Measurements from ENCODE around the gene MTRF1. TPM values are rescaled to one million over a fixed set of nuclear protein-coding genes. Genes with fewer than 3 reads are reported as not detected.

MTRF1 gene
- total RNA-seq, 4 donors from 2014 or later: 8.2 to 16.7 (median 13.3) TPM

DNA sequence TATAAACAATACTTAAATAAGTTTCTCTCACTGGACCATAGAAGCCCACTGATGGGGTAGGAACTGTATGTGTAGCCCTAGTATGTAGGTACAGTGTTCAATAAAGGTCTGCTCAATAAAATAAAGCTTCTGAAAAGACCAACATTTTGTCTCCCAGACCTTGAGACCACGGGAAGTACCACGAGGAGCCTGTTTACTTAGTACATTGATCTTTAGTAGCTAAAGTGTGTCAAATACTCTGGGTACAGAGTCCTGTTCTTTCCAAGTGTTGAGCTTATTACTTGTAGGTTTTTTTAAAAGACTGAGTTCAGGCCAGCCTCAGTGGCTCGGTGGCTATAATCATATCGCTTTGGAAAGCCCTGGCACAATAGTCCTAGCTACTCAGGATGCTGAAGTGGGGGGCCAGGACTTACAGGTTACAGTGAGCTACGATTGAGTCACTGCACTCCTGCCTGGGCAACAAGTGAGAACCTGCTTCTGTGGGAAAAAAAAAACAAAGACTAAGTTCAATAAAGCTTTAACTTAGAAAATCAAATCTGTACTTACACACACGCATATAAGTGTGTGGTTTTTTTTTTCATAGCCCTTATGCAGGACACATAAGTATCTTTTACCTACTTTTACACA lies 3.4 kb downstream of the MTRF1 start:
- no peak for DNase-seq
- TF ChIP-seq CTCF (IDR thresholded peaks at IDR 0.05 in 4 of 5, conservative IDR thresholded peaks at IDR 0.05 in 1 of 5) (no peak), POLR2A (IDR thresholded peaks at IDR 0.05) (no peak)
- H3K27ac ChIP-seq: no peak overlapping the region
- in situ Hi-C loops (cut with MboI; ENCODE audit: low sequenced_read_pairs in 4 of 4): loop anchor here in 2 of 4 donors (10.0 kb wide), 2 partner anchors 65 to 125 kb away; partner anchors contain the start of genes KBTBD6 (in 1 of the 2) and KBTBD7 (in 1 of the 2)
- H3K36me3 ChIP-seq: peaks cover 0 to 23% of the 10 kb centered on the region in 2 donors
- intact Hi-C loops (cut with DNase I; ENCODE audit: low total_unique reads): no loop called here
- H3K9me3 ChIP-seq: no peaks in the 10 kb centered on the region
- no peak overlapping the region for H3K4me3 ChIP-seq
- no peaks in the 10 kb centered on the region for H3K27me3 ChIP-seq
- no peak for ATAC-seq
- H3K4me1 ChIP-seq: peaks cover 8% of the 10 kb centered on the region in 2 donors

- no peak overlapping the region for H3K4me3 ChIP-seq
- H3K9me3 ChIP-seq: no peaks in the 10 kb centered on the region
- in situ Hi-C loops (cut with MboI; ENCODE audit: low sequenced_read_pairs in 4 of 4) (no loop called here), intact Hi-C loops (cut with DNase I; ENCODE audit: low total_unique reads) (no loop called here)
- TF ChIP-seq CTCF (IDR thresholded peaks at IDR 0.05 in 4 of 5, conservative IDR thresholded peaks at IDR 0.05 in 1 of 5) (no peak), POLR2A (IDR thresholded peaks at IDR 0.05) (no peak)
- no peaks in the 10 kb centered on the region for H3K27me3 ChIP-seq
- DNase-seq: no peak
- no peak for ATAC-seq
- no peak overlapping the region for H3K27ac ChIP-seq
- peaks cover 3% of the 10 kb centered on the region in 2 donors for H3K4me1 ChIP-seq
- H3K36me3 ChIP-seq: peaks cover 0 to 42% of the 10 kb centered on the region in 2 donors
These were observed 5.8 kb downstream of the MTRF1 start for GRCh38 chr13:41257535-41257934.

DNA sequence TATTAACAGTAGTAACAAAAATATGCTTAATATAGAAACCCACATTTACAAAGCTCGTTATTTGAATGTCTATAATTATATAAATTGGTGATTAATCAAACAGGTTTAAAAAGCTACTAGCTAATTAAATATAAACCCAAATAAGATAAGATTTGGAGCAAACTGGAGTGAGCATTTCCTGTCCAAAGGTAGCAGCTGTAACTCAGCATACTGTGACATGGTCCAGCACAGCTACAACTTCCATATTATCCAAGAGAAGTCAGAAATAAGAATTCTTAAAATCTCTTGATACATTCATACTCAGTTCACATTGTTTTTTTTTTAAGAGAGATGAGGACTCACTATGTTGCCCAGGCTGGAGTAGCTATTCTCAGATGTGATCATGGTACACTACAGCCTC lies 8.5 kb downstream of the MTRF1 start:
- in situ Hi-C loops (cut with MboI; ENCODE audit: low sequenced_read_pairs in 4 of 4) (no loop called here), intact Hi-C loops (cut with DNase I; ENCODE audit: low total_unique reads) (no loop called here)
- Histone ChIP-seq H3K36me3 (peaks cover 0 to 48% of the 10 kb centered on the region in 2 donors), H3K9me3 (no peaks in the 10 kb centered on the region), H3K27ac (no peak overlapping the region), H3K4me3 (no peak overlapping the region), H3K4me1 (no peaks in the 10 kb centered on the region), H3K27me3 (no peaks in the 10 kb centered on the region)
- TF ChIP-seq POLR2A (IDR thresholded peaks at IDR 0.05) (no peak), CTCF (IDR thresholded peaks at IDR 0.05 in 4 of 5, conservative IDR thresholded peaks at IDR 0.05 in 1 of 5) (no peak)
- ATAC-seq: no peak
- DNase-seq: no peak

GRCh38 chr13:41250993-41251392 lies 12.4 kb downstream of the MTRF1 start:
- Histone ChIP-seq H3K9me3 (no peaks in the 10 kb centered on the region), H3K4me1 (peaks cover 25 to 26% of the 10 kb centered on the region in 2 donors), H3K4me3 (no peak overlapping the region), H3K27ac (no peak overlapping the region), H3K27me3 (no peaks in the 10 kb centered on the region), H3K36me3 (peaks cover 0 to 37% of the 10 kb centered on the region in 2 donors)
- ATAC-seq: no peak
- intact Hi-C loops (cut with DNase I; ENCODE audit: low total_unique reads) (no loop called here), in situ Hi-C loops (cut with MboI; ENCODE audit: low sequenced_read_pairs in 4 of 4) (no loop called here)
- DNase-seq: no peak
- TF ChIP-seq POLR2A (IDR thresholded peaks at IDR 0.05): no peak
- no peak for TF ChIP-seq CTCF (IDR thresholded peaks at IDR 0.05 in 4 of 5, conservative IDR thresholded peaks at IDR 0.05 in 1 of 5)
